Testis (tissue), 3 donors: ENCODE results near the gene MPG. TPM values are rescaled to one million over a fixed set of nuclear protein-coding genes. Genes with fewer than 3 reads are reported as not detected.

ENCODE experiments used
- DNase-seq: peaks from one replicate; pipeline ENCODE4 v3.0.0-alpha.2; 2019
- H3K27ac ChIP-seq, 2 donors: fragments of 200-600 bp; sonication (generic); one replicate each; pipeline ENCODE4 v1.5.1; 2019
- H3K27me3 ChIP-seq: fragments of 200-600 bp; sonication (generic); one replicate; pipeline ENCODE4 v1.5.1; 2019
- H3K36me3 ChIP-seq: fragments of 200-600 bp; sonication (generic); one replicate; pipeline ENCODE4 v1.5.1; 2017; ENCODE audit warnings: low read depth; ENCODE audit errors: missing control alignments
- H3K4me1 ChIP-seq: fragments of 200-600 bp; sonication (generic); one replicate; pipeline ENCODE4 v1.5.1; 2019
- H3K4me3 ChIP-seq, 2 donors: fragments of 200-600 bp; sonication (generic); one replicate each; pipeline ENCODE4 v1.5.1; 2017 to 2019
- H3K9me3 ChIP-seq: fragments of 200-600 bp; sonication (generic); one replicate; pipeline ENCODE4 v1.5.1; 2017
- CTCF ChIP-seq, 3 experiments: fragments of 450-650 bp in 2 of 3; fragments of 200-600 bp in 1 of 3; sonication (generic) in 1 of 3; IDR thresholded peaks; one replicate each; pipeline ENCODE4 v1.5.1; 2016 to 2019; ENCODE audit warnings: antibody characterized with exemption in 3 of 3, mild to moderate bottlenecking in 2 of 3, moderate library complexity in 1 of 3
- POLR2A ChIP-seq: fragments of 450-650 bp; IDR thresholded peaks from one replicate; pipeline ENCODE4 v1.6.1; 2017; ENCODE audit warnings: antibody characterized with exemption, mild to moderate bottlenecking, moderate library complexity
- WGBS, 2 donors: methylation state at CpG; one replicate each; pipeline ENCODE4 v1.1.5; 2018; 5-methylcytosine and 5-hydroxymethylcytosine counted together
- intact Hi-C: fragments of 100-400 bp; cut with DNase I; formaldehyde crosslinking; loops from one replicate; pipeline ENCODE4 v1.15.1; 2023; ENCODE audit warnings: low total_unique reads
- polyA plus RNA-seq: library from polyadenylated mRNA; stranded (reverse); fragments of 350-450 nt; fragmentation: Illumina TruSeq; extraction: RNeasy Lipid Tissue Mini Kit (QIAGEN cat#74804); gene quantifications from one replicate; pipeline ENCODE4 v1.2.3, GENCODE V29; 2014; ENCODE audit warnings: low read depth, low replicate concordance; ENCODE audit not compliant: insufficient read depth
- total RNA-seq, 2 donors: library from RNA; depleted of rRNA; stranded (reverse); fragments of >200 nt; gene quantifications; one replicate each; pipeline ENCODE4 v1.2.3, GENCODE V29; 2016

The MPG gene
- total and polyA plus RNA-seq, 3 donors from 2014 or later, result 42.6 to 61.7 (median 44.8) TPM

- DNase-seq, result no peak
- TF ChIP-seq CTCF (IDR thresholded peaks at IDR 0.05), result no peak
- TF ChIP-seq POLR2A, result no peak
- WGBS, 2 donors, result 30 to 64% methylated on average over 3 of the region's 3 CpGs
- Histone ChIP-seq H3K4me1 (no peaks in the 10 kb centered on the region), H3K27me3 (no peaks in the 10 kb centered on the region), H3K36me3 (no peaks in the 10 kb centered on the region), H3K4me3 (no peak overlapping the region), H3K9me3 (no peaks in the 10 kb centered on the region), H3K27ac (no peak overlapping the region)
- intact Hi-C loops, result no loop called here
These were observed 47.0 kb downstream of the MPG start for GRCh38 chr16:125011-125410.

- H3K4me3 ChIP-seq, result no peak overlapping the region
- H3K27me3 ChIP-seq, result no peaks in the 10 kb centered on the region
- no peaks in the 10 kb centered on the region for H3K4me1 ChIP-seq
- H3K27ac ChIP-seq, result no peak overlapping the region
- DNase-seq, result no peak
- no peaks in the 10 kb centered on the region for H3K36me3 ChIP-seq
- no peak for TF ChIP-seq POLR2A
- TF ChIP-seq CTCF (IDR thresholded peaks at IDR 0.05), result no peak
- 92 to 100% methylated on average over 2 of the region's 2 CpGs for WGBS, 2 donors
- H3K9me3 ChIP-seq, result no peaks in the 10 kb centered on the region
- intact Hi-C loops, result no loop called here
These were observed 51.0 kb downstream of the MPG start for GRCh38 chr16:129075-129474.

GRCh38 chr16:130533-131173, 52.6 kb downstream of the MPG start:
- Histone ChIP-seq H3K27ac (no peak overlapping the region), H3K4me1 (no peaks in the 10 kb centered on the region), H3K9me3 (no peaks in the 10 kb centered on the region), H3K36me3 (no peaks in the 10 kb centered on the region), H3K27me3 (no peaks in the 10 kb centered on the region), H3K4me3 (no peak overlapping the region)
- 89 to 92% methylated on average over 15 of the region's 15 CpGs for WGBS, 2 donors
- intact Hi-C loops, result no loop called here
- no peak for DNase-seq
- TF ChIP-seq CTCF (IDR thresholded peaks at IDR 0.05) (no peak), POLR2A (no peak)

GRCh38 chr16:132120-132519, 54.1 kb downstream of the MPG start:
- H3K4me1 ChIP-seq, result no peaks in the 10 kb centered on the region
- no peaks in the 10 kb centered on the region for H3K9me3 ChIP-seq
- no peaks in the 10 kb centered on the region for H3K36me3 ChIP-seq
- no peak overlapping the region for H3K27ac ChIP-seq
- no peak for DNase-seq
- intact Hi-C loops, result no loop called here
- 91 to 93% methylated on average over 7 of the region's 7 CpGs for WGBS, 2 donors
- TF ChIP-seq POLR2A, result no peak
- TF ChIP-seq CTCF (IDR thresholded peaks at IDR 0.05), result no peak
- no peak overlapping the region for H3K4me3 ChIP-seq
- H3K27me3 ChIP-seq, result no peaks in the 10 kb centered on the region

- Histone ChIP-seq H3K27ac (no peak overlapping the region), H3K4me3 (no peak overlapping the region), H3K9me3 (no peaks in the 10 kb centered on the region), H3K4me1 (peaks cover 6% of the 10 kb centered on the region), H3K36me3 (no peaks in the 10 kb centered on the region), H3K27me3 (no peaks in the 10 kb centered on the region)
- WGBS, 2 donors, result 85 to 89% methylated on average over 2 of the region's 2 CpGs
- TF ChIP-seq CTCF (IDR thresholded peaks at IDR 0.05) (no peak), POLR2A (no peak)
- no peak for DNase-seq
- intact Hi-C loops, result no loop called here
These were observed 55.7 kb downstream of the MPG start for GRCh38 chr16:133716-134115.
